ENCODE data around the gene BCOR. TPM values are rescaled to one million over a fixed set of nuclear protein-coding genes. Genes with fewer than 3 reads are reported as not detected.

Gene BCOR
- total RNA-seq, 1 experiment from 2014 or later, result 48.3 TPM

DNA sequence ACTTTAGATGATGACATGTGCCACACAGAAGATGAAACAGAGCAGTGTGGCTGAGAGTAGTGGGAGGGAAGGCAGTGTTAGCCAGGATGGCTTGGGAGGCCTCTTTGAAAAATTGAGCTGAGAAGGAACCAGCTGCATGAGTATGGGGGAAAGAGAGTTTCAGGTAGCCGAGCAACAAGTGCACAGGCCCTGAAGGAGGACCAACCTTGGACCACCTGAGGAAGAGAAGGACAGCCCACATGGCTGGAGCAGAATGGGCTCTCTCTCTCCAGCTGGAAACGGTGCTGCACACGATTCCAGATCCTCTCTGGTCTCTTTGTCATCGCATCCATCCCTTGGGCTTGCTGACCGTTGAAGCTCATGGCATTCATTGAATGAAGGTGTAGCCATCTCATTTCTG, 23.9 kb upstream of the BCOR start:
- H3K27me3 ChIP-seq (ENCODE audit: control insufficient read depth, insufficient read depth, low read length), result no peaks in the 10 kb centered on the region
- ChIA-PET CTCF (no interaction called here), POLR2A (no interaction called here)
- intact Hi-C loops (cut with micrococcal nuclease; ENCODE audit: unreplicated experiment), result no loop called here
- H3K4me3 ChIP-seq (ENCODE audit: low read depth in 2 of 2, low read length in 2 of 2), result no peak overlapping the region
- DNase-seq (ENCODE audit: low read depth, low spot score) (no peak), ATAC-seq (no peak)
- H3K27ac ChIP-seq (ENCODE audit: low read length), result no peak overlapping the region
- no peaks in the 10 kb centered on the region for H3K4me1 ChIP-seq (ENCODE audit: control insufficient read depth, insufficient read depth, low read length)
- no TSS peak for BruUV-seq (replicated peaks)
- in situ Hi-C loops (cut with HindIII; ENCODE audit: low pct_unique_long_range_greater_than_20kb, low sequenced_read_pairs), result no loop called here
- H3K36me3 ChIP-seq (ENCODE audit: control insufficient read depth, insufficient read depth, low read length), result no peaks in the 10 kb centered on the region
- TF ChIP-seq TCF7L2 (IDR thresholded peaks at IDR 0.05; ENCODE audit: low read depth, low read length) (no peak), POLR2AphosphoS5 (IDR thresholded peaks at IDR 0.05; ENCODE audit: low read depth, low read length) (no peak), SIN3A (IDR thresholded peaks at IDR 0.05; ENCODE audit: borderline replicate concordance, insufficient read depth, low read depth, low read length) (no peak)
- TF ChIP-seq, protein P1, sequence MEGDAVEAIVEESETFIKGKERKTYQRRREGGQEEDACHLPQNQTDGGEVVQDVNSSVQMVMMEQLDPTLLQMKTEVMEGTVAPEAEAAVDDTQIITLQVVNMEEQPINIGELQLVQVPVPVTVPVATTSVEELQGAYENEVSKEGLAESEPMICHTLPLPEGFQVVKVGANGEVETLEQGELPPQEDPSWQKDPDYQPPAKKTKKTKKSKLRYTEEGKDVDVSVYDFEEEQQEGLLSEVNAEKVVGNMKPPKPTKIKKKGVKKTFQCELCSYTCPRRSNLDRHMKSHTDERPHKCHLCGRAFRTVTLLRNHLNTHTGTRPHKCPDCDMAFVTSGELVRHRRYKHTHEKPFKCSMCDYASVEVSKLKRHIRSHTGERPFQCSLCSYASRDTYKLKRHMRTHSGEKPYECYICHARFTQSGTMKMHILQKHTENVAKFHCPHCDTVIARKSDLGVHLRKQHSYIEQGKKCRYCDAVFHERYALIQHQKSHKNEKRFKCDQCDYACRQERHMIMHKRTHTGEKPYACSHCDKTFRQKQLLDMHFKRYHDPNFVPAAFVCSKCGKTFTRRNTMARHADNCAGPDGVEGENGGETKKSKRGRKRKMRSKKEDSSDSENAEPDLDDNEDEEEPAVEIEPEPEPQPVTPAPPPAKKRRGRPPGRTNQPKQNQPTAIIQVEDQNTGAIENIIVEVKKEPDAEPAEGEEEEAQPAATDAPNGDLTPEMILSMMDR (IDR thresholded peaks at IDR 0.05), result no peak
- TF ChIP-seq, protein P2, sequence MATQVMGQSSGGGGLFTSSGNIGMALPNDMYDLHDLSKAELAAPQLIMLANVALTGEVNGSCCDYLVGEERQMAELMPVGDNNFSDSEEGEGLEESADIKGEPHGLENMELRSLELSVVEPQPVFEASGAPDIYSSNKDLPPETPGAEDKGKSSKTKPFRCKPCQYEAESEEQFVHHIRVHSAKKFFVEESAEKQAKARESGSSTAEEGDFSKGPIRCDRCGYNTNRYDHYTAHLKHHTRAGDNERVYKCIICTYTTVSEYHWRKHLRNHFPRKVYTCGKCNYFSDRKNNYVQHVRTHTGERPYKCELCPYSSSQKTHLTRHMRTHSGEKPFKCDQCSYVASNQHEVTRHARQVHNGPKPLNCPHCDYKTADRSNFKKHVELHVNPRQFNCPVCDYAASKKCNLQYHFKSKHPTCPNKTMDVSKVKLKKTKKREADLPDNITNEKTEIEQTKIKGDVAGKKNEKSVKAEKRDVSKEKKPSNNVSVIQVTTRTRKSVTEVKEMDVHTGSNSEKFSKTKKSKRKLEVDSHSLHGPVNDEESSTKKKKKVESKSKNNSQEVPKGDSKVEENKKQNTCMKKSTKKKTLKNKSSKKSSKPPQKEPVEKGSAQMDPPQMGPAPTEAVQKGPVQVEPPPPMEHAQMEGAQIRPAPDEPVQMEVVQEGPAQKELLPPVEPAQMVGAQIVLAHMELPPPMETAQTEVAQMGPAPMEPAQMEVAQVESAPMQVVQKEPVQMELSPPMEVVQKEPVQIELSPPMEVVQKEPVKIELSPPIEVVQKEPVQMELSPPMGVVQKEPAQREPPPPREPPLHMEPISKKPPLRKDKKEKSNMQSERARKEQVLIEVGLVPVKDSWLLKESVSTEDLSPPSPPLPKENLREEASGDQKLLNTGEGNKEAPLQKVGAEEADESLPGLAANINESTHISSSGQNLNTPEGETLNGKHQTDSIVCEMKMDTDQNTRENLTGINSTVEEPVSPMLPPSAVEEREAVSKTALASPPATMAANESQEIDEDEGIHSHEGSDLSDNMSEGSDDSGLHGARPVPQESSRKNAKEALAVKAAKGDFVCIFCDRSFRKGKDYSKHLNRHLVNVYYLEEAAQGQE (IDR thresholded peaks at IDR 0.05; ENCODE audit: insufficient read depth in 1 of 2, low read depth in 2 of 2, low read length in 1 of 2), result no peak
- H3K9me3 ChIP-seq (ENCODE audit: control insufficient read depth, insufficient read depth, low read depth, low read length), result no peaks in the 10 kb centered on the region

DNA sequence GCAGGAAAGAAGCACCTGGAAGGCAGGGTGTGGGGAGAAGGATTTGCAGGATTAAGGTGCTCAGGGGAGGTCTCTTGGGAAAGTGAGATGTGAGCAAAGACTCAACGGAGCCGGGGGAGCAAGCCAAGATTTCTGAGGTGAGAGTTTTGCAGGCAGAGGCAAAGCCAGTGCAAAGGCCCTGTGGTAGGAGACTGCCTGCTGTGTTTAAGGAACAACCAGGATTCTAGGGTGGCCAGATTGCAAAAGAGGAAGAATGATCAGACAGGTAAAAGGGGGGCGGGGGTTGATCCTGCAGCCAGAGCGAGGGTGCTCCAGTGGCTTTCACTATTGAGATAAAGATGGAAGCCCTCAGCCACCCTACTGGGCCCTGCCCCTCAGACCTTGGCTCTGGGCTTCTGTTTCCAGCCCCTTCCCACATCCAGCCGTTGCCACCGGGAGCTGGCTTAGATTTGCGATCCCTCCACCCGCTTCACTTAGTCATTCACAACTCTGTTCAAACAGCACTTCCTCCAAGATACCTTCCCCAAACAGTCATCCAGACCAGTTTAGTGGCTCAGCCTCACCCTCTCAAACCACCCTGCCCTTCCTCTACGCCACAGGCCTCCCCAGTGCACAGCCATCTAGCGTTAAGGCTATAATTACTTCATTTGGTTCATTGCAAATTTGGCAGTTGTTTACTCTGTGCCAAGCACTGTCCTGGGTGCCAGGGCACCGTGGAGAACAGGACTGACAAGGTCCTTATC, 23.3 kb upstream of the BCOR start:
- in situ Hi-C loops (cut with HindIII; ENCODE audit: low pct_unique_long_range_greater_than_20kb, low sequenced_read_pairs), result no loop called here
- no peaks in the 10 kb centered on the region for H3K36me3 ChIP-seq (ENCODE audit: control insufficient read depth, insufficient read depth, low read length)
- intact Hi-C loops (cut with micrococcal nuclease; ENCODE audit: unreplicated experiment), result no loop called here
- ChIA-PET CTCF (no interaction called here), POLR2A (no interaction called here)
- no peak overlapping the region for H3K27ac ChIP-seq (ENCODE audit: low read length)
- no peaks in the 10 kb centered on the region for H3K9me3 ChIP-seq (ENCODE audit: control insufficient read depth, insufficient read depth, low read depth, low read length)
- no peak for ATAC-seq
- H3K27me3 ChIP-seq (ENCODE audit: control insufficient read depth, insufficient read depth, low read length), result no peaks in the 10 kb centered on the region
- BruUV-seq (replicated peaks), result no TSS peak
- TF ChIP-seq, protein P1 (IDR thresholded peaks at IDR 0.05), result no peak
- no peak for TF ChIP-seq SIN3A (IDR thresholded peaks at IDR 0.05; ENCODE audit: borderline replicate concordance, insufficient read depth, low read depth, low read length)
- TF ChIP-seq, protein P2 (IDR thresholded peaks at IDR 0.05; ENCODE audit: insufficient read depth in 1 of 2, low read depth in 2 of 2, low read length in 1 of 2), result no peak
- no peak for TF ChIP-seq TCF7L2 (IDR thresholded peaks at IDR 0.05; ENCODE audit: low read depth, low read length)
- TF ChIP-seq POLR2AphosphoS5 (IDR thresholded peaks at IDR 0.05; ENCODE audit: low read depth, low read length), result no peak
- no peak overlapping the region for H3K4me3 ChIP-seq (ENCODE audit: low read depth in 2 of 2, low read length in 2 of 2)
- no peaks in the 10 kb centered on the region for H3K4me1 ChIP-seq (ENCODE audit: control insufficient read depth, insufficient read depth, low read length)
- no peak for DNase-seq (ENCODE audit: low read depth, low spot score)
